CD4-positive, alpha-beta T cell treated with Interferon gamma for 1 hour (primary cell): ENCODE measurements around the gene C19orf33.
A peak's percentile ranks its signal among the peaks of the same experiment; 100 is the strongest.

ENCODE experiments used
- DNase-seq: peaks from one replicate; pipeline ENCODE4 v3.0.0-alpha.2; 2020

The C19orf33 gene

GRCh38 chr19:38280030-38280921, 23.8 kb upstream of the C19orf33 start:
- DNase-seq = no peak

- no peak for DNase-seq
These were observed 22.1 kb upstream of the C19orf33 start for GRCh38 chr19:38281811-38282566.

DNA sequence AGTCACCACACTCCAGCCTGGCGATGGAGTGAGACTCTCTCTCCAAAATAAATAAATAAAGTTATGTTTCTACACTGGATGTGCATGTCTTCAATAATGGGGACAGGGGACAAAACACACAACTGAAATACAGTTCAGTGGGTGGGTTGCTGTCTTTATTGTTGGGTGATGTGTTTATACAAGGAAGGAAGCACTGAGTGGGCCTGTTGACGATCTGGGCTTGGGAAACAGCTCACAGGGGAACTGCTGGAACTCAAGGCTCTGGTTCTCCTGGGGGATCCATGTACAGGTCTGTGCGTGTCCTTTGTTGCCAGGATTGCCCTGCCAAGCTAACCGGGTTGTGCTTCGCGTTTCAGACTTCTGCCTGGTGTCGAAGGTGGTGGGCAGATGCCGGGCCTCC, 20.8 kb upstream of the C19orf33 start:
- DNase-seq = no peak

GRCh38 chr19:38284422-38284821, 19.6 kb upstream of the C19orf33 start:
- DNase-seq = peak; percentile 7

GRCh38 chr19:38285567-38285966, 18.5 kb upstream of the C19orf33 start:
- DNase-seq = no peak

- peak; percentile 25 for DNase-seq
These were observed 16.4 kb upstream of the C19orf33 start for GRCh38 chr19:38287604-38288003.

DNA sequence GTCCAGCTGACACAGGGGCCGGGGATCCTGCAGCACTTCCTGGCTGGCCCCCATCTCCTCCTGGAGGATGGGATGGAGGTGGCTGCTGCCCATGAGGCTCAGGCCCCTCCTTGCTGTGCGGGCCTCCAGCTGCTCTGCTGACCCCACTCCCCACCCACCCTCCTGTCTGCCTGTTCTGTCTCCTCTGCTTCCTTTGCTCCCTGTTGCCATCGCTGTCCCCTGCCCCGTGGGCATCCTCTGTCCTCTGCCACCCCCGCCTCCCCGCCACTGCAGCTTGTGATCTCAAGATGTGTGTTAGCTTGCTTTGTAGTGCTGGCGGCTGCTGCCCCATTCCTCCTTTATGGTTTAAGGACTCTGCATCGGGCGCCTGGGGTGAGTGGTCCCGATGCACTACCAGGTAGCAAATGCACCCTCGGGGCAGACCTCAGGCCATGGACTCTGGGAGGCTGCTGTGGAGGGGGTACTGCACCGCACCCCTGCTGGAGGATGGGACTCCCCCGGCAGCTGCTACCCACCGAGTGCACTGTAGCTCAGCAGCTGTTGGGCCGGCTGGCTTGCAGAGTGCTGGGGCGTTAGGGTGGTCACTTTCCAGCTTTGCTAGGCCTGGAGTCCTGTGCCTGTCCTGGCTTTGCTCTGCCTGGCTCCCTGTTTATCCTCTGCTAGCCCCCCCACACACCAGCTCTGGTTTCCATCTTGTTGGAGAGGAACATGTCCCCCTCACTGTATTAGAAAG, 15.8 kb upstream of the C19orf33 start:
- no peak for DNase-seq

DNA sequence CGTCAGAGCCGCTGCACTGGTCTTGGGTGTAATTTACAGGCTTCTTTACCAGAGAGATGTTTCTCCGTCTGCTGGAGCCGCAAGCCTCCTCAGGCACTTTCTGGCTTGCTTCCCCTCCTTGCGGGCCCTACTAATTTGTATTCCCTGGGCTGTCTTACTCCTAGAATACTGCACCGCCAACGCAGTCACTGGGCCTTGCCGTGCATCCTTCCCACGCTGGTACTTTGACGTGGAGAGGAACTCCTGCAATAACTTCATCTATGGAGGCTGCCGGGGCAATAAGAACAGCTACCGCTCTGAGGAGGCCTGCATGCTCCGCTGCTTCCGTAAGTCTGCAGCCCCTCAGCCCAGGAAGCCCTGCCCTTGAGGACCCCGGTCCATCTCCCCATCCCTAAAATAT, 14.1 kb upstream of the C19orf33 start:
- DNase-seq = no peak

DNA sequence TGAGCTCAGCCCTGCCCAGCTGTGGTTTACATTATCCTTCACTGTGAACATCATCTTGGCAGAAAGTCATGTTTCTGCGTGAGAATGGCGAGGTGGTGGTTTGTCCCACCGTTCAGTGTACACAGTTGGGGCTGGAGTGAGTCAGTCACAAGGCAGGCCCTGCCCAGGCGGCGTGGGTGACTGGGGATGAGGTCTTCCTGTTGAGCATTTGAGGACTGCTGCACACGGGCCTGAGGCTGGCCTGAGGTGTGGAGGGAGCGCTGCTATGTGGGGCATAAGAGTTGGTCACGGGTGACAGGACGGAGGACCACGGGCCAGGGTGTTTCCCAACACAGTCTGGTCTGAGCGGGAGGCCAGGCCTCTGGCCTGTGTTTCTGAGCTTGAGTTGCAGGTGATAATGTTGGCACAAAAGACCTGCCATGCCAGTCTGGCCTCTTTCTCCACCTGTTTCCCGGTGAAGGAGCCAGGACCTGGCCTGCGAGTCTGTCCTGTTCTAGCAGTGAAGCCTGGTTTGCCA, 13.4 kb upstream of the C19orf33 start:
- no peak for DNase-seq

- DNase-seq = no peak
These were observed 12.2 kb upstream of the C19orf33 start for GRCh38 chr19:38291855-38292254.

GRCh38 chr19:38293281-38293680, 10.8 kb upstream of the C19orf33 start:
- no peak for DNase-seq

DNA sequence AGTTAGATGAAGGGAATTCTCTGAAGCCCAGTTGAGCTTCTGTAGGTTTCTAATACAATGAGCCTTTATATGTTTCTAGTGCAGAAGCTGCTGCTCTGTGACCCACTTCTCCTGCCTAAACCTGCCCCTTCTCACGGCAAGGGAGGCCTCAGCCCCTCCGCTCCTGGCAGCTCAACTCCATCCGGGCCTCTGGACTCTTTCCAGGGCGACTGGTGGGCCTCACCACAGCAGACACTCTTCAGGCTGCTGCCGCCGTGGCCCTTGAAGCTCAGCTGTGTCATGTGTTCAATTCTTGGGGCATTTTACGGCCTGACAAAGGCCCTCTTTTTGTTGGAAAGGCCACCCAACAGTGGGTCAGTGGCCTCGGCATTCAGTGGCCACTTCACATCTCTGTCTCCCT, 10.0 kb upstream of the C19orf33 start:
- no peak for DNase-seq

DNA sequence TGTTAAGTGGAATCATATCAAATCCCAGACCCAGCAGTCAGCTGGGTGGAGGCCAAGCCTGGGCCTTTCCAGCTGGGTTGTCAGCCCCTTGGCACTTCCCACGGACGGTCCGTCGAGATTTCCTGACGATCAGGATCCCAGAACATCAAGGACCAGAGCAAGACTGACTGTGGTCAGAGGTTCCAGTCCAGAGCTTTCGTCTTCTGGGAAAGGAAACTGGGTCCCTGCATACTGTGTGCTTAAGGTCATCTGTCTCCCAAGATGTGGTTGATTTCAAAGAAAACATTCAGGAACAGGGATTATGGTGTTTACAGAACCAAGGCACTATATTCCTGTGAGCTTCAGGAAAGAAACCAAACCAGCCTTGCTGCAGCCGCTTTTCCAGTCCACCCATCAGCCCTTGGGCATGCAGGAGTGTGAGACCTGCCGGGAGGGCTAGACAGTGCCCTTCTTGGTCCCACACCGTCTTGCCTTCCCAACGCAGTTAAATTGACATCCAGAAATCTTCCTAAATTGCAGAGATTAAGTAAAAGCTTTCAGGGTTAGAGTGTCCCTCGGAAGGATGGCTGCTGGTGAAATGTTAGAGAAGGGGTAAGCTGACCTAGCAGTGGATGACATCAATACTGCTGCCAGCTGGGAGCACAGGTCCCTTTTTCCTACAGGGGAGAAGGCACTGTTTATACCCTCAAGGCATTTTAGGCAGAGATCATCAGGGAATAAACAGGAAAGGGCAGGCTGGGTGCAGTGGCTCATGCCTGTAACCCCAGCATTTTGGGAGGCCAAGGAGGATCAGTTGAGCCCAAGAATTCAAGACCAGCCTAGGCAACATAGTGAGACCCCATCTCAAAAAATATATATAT, 5.0 kb upstream of the C19orf33 start:
- no peak for DNase-seq

DNA sequence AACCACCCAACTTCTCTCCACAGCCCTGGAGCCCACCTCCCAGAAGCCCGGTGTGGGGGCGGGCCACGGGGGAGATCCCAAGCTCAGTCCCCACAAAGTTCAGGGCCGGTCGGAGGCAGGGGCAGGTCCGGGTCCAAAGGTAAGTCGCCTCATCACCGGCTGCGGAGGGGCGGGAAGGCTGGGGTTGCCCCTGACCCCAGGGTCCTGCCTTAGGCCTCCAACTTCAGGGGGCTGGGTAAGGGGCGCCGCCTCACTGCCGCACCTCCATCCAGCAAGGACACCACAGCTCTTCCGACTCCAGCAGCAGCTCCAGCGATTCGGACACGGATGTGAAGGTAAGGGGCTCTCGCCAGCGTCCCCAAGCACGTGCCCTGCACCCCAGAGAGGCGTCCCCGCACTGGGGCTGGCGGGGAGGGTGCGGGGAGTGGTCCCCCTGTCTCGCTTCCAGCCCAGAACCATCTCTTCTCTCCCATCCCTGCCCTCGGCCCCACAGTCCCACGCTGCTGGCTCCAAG, 358 bp downstream of the C19orf33 start:
- no peak for DNase-seq

DNA sequence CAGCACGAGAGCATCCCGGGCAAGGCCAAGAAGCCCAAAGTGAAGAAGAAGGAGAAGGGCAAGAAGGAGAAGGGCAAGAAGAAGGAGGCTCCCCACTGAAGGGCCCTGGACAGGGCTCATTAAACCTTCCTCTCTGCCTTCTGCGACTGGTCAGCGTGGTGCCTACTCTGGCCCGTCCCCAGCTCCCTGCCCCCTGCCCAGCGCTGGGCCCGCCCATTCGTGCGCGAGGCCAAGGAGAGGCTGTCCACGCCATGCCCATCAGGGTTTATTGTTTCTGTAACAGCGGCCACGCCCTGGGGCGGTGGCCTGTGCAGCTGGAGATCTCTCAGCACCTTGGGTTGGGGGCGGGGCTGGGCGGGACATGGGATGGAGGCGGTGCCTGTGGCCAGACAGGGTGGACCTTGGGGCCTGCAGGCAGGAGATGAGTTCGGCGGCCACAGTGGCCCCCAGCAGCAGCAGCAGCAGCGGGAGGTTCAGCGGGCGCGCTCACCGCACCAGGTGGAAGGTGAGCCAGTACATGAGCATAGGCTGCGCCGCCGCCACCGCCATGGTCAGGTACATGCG, 897 bp downstream of the C19orf33 start:
- DNase-seq = no peak

DNA sequence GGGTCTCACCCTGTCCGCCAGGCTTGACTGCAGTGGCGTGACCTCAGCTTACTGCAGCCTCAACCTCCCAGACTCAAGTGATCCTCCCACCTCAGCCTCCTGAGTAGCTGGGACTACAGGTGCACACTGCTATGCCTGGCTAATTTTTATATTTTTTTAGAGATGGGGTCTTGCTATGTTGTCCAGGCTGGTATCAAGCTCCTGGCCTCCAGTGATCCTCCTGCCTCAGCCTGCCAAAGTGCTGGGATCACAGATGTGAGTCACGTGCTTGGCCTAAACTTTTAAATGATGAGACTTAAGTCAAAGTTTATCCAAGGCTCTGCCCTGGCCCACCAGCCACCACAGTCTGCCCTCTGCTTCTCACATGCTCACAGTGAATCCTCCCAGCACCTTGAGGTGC, 2.2 kb downstream of the C19orf33 start:
- no peak for DNase-seq

- DNase-seq = no peak
These were observed 3.0 kb downstream of the C19orf33 start for GRCh38 chr19:38307076-38307475.

- DNase-seq = no peak
These were observed 3.5 kb downstream of the C19orf33 start for GRCh38 chr19:38307597-38307996.

DNA sequence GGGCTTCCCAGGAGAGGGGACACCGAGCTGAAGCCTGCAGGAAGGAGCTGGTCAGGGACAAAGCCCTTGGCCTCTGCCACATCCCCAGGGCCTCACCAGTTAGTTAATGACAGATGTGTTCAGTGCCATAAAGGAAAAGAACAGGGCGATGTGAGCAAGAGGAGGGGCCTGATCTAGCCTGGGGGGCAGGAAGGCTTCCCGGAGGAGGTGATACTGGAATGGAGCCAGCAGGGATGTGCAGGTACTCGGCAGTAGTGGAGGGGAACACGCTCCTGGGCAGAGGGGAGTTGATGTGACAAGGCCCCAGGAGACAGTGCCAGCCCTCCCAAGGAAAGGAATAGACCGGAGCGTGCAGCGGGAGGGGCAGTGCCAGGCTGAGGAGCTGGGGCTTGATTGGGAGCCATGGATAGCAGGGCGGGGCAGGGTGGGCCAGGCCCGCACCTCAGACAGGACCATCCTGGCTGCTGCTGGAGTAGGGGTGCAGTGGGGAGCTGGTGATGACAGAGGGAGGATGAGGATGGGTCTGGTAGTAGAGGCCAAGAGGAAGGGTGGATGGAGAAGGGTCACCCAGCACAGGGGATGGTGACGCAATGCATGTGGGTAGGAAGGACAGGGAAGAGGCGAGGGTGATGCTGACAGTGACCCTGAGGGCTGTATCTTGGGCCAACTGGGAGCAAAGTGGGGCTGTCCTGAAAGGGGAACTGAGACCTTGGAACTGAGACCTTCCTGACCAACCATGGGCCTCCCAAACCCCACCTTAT, 4.1 kb downstream of the C19orf33 start:
- no peak for DNase-seq

DNA sequence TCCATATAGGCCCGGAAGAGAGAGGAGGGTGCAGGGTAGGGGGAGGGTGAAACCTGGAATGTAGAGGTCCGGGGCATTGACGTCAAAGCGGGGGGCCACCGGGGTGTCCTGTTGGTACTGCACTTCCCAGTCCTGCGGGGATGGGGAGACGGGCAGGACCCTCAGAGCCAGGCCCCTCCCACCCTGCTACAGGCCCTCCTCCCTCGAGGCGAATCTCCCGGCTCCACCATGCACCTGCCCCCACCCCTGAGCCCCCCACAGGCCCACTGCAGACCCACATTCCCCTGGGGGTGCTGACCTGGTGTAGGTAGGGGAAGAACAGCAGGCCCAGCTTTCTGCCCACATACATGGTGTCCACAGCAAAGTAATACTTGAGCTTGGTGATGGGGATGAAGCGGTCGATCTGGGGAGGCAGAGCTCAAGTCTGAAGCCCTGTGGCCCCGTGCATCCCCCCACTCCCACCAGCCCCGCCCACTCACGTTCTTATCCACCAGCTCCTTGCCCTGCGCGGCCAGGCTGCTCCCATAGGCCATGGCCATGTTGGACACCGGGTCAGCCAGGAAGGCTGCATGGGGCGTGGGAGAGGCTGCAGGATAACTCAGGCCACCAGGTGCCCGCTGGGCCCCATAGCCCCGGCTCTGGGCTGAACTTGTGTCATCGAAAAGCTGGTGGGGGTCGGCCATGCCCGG, 5.0 kb downstream of the C19orf33 start:
- no peak for DNase-seq
